ENCODE measurements around the gene NCAM1.

Gene NCAM1

GRCh38 chr11:113274713-113275582, 313.7 kb downstream of the NCAM1 start:
- Histone ChIP-seq H3K36me3 (ENCODE audit: control insufficient read depth, insufficient read depth, low read length) (no peaks in the 10 kb centered on the region), H3K27me3 (ENCODE audit: control insufficient read depth, insufficient read depth, low read length) (no peaks in the 10 kb centered on the region), H3K4me1 (ENCODE audit: control insufficient read depth, insufficient read depth, low read length) (no peaks in the 10 kb centered on the region), H3K4me3 (ENCODE audit: low read length) (no peak overlapping the region), H3K9ac (ENCODE audit: low read length) (no peak overlapping the region), H3K9me3 (ENCODE audit: control insufficient read depth, low read length) (no peaks in the 10 kb centered on the region)

- H3K9me3 ChIP-seq (ENCODE audit: control insufficient read depth, low read length) = no peaks in the 10 kb centered on the region
- no peaks in the 10 kb centered on the region for H3K27me3 ChIP-seq (ENCODE audit: control insufficient read depth, insufficient read depth, low read length)
- no peaks in the 10 kb centered on the region for H3K36me3 ChIP-seq (ENCODE audit: control insufficient read depth, insufficient read depth, low read length)
- H3K9ac ChIP-seq (ENCODE audit: low read length) = no peak overlapping the region
- H3K4me1 ChIP-seq (ENCODE audit: control insufficient read depth, insufficient read depth, low read length) = no peaks in the 10 kb centered on the region
- H3K4me3 ChIP-seq (ENCODE audit: low read length) = no peak overlapping the region
These were observed 314.4 kb downstream of the NCAM1 start for GRCh38 chr11:113275602-113276001.

DNA sequence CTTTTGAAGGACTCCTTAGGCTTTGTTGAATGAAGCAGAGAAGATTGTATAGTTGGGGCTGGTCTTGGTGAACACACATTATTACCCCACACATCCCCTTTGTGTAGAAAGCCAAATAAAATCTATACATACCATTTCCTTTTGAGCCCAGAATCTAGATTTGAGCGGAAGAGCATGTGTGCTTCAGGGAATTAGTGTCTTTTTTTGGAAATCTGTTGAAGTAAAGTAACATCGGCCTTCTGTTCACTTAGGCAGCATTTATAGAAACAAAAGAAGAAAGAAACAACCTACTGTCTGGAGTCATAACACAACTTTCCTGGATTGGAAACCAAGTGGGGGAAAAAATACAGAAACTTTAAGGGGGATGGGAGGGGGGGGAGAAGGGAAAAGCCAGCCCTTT, 315.2 kb downstream of the NCAM1 start:
- Histone ChIP-seq H3K4me1 (ENCODE audit: control insufficient read depth, insufficient read depth, low read length) (no peaks in the 10 kb centered on the region), H3K4me3 (ENCODE audit: low read length) (no peak overlapping the region), H3K36me3 (ENCODE audit: control insufficient read depth, insufficient read depth, low read length) (no peaks in the 10 kb centered on the region), H3K9me3 (ENCODE audit: control insufficient read depth, low read length) (no peaks in the 10 kb centered on the region), H3K9ac (ENCODE audit: low read length) (no peak overlapping the region), H3K27me3 (ENCODE audit: control insufficient read depth, insufficient read depth, low read length) (no peaks in the 10 kb centered on the region)

GRCh38 chr11:113277907-113278306, 316.7 kb downstream of the NCAM1 start:
- Histone ChIP-seq H3K9ac (ENCODE audit: low read length) (no peak overlapping the region), H3K4me3 (ENCODE audit: low read length) (no peak overlapping the region), H3K4me1 (ENCODE audit: control insufficient read depth, insufficient read depth, low read length) (no peaks in the 10 kb centered on the region), H3K27me3 (ENCODE audit: control insufficient read depth, insufficient read depth, low read length) (no peaks in the 10 kb centered on the region), H3K9me3 (ENCODE audit: control insufficient read depth, low read length) (no peaks in the 10 kb centered on the region), H3K36me3 (ENCODE audit: control insufficient read depth, insufficient read depth, low read length) (no peaks in the 10 kb centered on the region)

DNA sequence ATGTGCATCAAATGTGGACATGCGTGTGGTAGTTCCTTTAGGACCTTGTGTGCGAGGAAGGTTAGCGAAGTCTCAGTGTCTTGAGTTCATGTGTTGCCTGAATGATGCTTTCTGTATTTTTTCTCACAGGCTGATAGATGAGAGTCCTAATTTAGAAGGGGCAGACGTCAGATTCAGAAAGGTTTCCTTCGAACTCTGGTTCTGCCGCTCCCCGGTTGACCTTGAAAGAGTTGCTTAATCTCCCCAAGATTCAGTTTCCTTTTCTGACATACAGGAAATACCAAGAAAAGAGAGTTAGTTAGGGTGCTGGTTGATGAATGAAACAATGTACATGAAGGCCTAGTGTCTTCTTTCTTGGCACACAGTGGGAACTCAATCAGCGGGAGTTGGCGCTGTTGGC, 317.3 kb downstream of the NCAM1 start:
- Histone ChIP-seq H3K27me3 (ENCODE audit: control insufficient read depth, insufficient read depth, low read length) (no peaks in the 10 kb centered on the region), H3K4me3 (ENCODE audit: low read length) (no peak overlapping the region), H3K36me3 (ENCODE audit: control insufficient read depth, insufficient read depth, low read length) (no peaks in the 10 kb centered on the region), H3K4me1 (ENCODE audit: control insufficient read depth, insufficient read depth, low read length) (no peaks in the 10 kb centered on the region), H3K9ac (ENCODE audit: low read length) (no peak overlapping the region), H3K9me3 (ENCODE audit: control insufficient read depth, low read length) (no peaks in the 10 kb centered on the region)

DNA sequence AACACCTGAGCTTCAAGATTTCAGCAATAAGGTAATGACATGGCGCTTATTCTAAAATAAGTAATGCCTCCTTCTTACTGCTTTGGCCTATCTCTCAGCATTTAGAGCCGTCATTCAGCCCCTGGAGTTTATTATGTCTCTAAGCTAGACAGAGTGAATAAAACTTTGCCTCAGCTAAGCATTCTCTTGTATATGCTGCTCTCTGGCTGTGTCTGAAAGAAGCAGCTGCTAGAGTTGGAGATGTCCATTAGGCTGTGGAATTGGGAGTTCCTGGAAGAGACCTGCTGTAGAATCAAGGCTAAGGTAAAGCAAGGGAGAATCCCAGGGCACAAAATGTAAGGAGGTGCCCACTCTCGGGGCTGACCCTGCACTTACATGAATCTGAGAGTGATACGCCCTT, 317.7 kb downstream of the NCAM1 start:
- no peak overlapping the region for H3K4me3 ChIP-seq (ENCODE audit: low read length)
- H3K9ac ChIP-seq (ENCODE audit: low read length) = no peak overlapping the region
- H3K27me3 ChIP-seq (ENCODE audit: control insufficient read depth, insufficient read depth, low read length) = no peaks in the 10 kb centered on the region
- H3K4me1 ChIP-seq (ENCODE audit: control insufficient read depth, insufficient read depth, low read length) = no peaks in the 10 kb centered on the region
- H3K36me3 ChIP-seq (ENCODE audit: control insufficient read depth, insufficient read depth, low read length) = no peaks in the 10 kb centered on the region
- H3K9me3 ChIP-seq (ENCODE audit: control insufficient read depth, low read length) = no peaks in the 10 kb centered on the region

GRCh38 chr11:113279591-113279990, 318.4 kb downstream of the NCAM1 start:
- H3K9ac ChIP-seq (ENCODE audit: low read length) = no peak overlapping the region
- no peaks in the 10 kb centered on the region for H3K4me1 ChIP-seq (ENCODE audit: control insufficient read depth, insufficient read depth, low read length)
- no peak overlapping the region for H3K4me3 ChIP-seq (ENCODE audit: low read length)
- H3K9me3 ChIP-seq (ENCODE audit: control insufficient read depth, low read length) = no peaks in the 10 kb centered on the region
- no peaks in the 10 kb centered on the region for H3K27me3 ChIP-seq (ENCODE audit: control insufficient read depth, insufficient read depth, low read length)
- H3K36me3 ChIP-seq (ENCODE audit: control insufficient read depth, insufficient read depth, low read length) = no peaks in the 10 kb centered on the region

- Histone ChIP-seq H3K36me3 (ENCODE audit: control insufficient read depth, insufficient read depth, low read length) (no peaks in the 10 kb centered on the region), H3K4me1 (ENCODE audit: control insufficient read depth, insufficient read depth, low read length) (no peaks in the 10 kb centered on the region), H3K4me3 (ENCODE audit: low read length) (no peak overlapping the region), H3K9ac (ENCODE audit: low read length) (no peak overlapping the region), H3K9me3 (ENCODE audit: control insufficient read depth, low read length) (no peaks in the 10 kb centered on the region), H3K27me3 (ENCODE audit: control insufficient read depth, insufficient read depth, low read length) (no peaks in the 10 kb centered on the region)
These were observed 320.0 kb downstream of the NCAM1 start for GRCh38 chr11:113281052-113281725.

DNA sequence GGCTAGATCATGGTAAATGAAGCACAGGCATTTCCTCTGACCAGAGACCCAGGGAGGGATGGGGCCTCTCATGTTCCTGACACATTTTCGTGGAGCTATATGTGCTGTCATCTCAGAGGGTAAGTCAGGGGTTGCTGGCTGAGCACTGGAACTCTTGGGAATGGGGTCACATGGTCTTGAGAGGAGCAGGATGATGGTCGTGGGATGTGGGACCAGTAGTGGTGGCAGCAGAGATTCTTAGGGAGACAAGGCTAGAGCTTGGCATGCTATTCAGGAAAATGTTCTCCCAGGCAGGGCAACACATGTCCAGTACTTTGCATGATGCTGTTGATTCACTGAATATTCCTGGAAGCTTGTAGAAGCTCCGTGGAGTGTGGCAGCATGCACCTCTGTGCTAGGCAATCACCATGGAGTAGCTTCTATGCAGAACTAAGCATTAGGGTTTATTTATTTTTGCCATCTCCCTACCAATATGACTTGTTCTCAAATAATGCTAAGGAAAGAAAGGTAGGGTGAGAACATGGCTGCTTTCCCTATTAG, 321.7 kb downstream of the NCAM1 start:
- Histone ChIP-seq H3K4me1 (ENCODE audit: control insufficient read depth, insufficient read depth, low read length) (no peaks in the 10 kb centered on the region), H3K9ac (ENCODE audit: low read length) (no peak overlapping the region), H3K9me3 (ENCODE audit: control insufficient read depth, low read length) (no peaks in the 10 kb centered on the region), H3K4me3 (ENCODE audit: low read length) (no peak overlapping the region), H3K36me3 (ENCODE audit: control insufficient read depth, insufficient read depth, low read length) (no peaks in the 10 kb centered on the region), H3K27me3 (ENCODE audit: control insufficient read depth, insufficient read depth, low read length) (no peaks in the 10 kb centered on the region)

DNA sequence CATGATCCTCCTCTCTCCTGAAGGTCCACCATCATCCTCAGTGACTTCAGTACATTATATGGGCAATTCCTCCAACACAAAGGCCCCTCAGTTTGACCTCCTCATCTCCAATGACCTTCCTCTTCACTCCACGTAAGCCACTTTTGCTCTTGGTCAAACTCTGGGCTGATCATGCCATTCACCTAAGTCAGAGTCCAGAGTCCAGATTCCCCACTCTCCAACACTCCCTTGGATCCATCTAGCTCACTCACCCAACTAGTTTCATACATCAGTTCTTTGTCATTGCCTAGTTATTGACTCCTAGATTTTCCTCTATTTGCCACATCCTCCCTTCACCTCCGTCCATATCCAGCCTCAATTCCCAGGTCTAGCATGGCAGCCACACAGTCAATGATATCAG, 322.7 kb downstream of the NCAM1 start:
- Histone ChIP-seq H3K4me1 (ENCODE audit: control insufficient read depth, insufficient read depth, low read length) (no peaks in the 10 kb centered on the region), H3K36me3 (ENCODE audit: control insufficient read depth, insufficient read depth, low read length) (no peaks in the 10 kb centered on the region), H3K9ac (ENCODE audit: low read length) (no peak overlapping the region), H3K9me3 (ENCODE audit: control insufficient read depth, low read length) (no peaks in the 10 kb centered on the region), H3K4me3 (ENCODE audit: low read length) (no peak overlapping the region), H3K27me3 (ENCODE audit: control insufficient read depth, insufficient read depth, low read length) (no peaks in the 10 kb centered on the region)

DNA sequence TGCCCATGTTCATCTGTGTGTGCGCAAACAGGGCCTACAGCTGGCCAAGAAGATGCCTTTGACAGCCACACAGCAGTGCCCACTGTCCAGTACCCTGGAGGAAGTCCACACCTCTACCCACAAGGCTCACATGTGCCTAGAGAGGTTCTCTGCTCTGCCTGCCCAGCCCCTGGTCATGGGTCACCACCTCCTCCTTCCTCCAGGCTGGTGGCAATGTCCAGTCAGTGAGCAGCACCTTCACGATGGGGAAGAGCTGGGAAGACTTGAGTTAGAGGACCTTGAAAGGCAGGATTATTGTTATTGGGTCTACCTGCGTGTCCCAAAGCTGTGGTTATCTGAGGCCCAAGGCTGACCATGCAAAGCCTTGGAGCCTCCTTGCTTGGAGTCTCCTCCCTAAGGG, 324.8 kb downstream of the NCAM1 start:
- Histone ChIP-seq H3K9me3 (ENCODE audit: control insufficient read depth, low read length) (no peaks in the 10 kb centered on the region), H3K4me3 (ENCODE audit: low read length) (no peak overlapping the region)

More for the DNA sequence above, 324.8 kb downstream of the NCAM1 start:
- Histone ChIP-seq H3K27me3 (ENCODE audit: control insufficient read depth, insufficient read depth, low read length) (no peaks in the 10 kb centered on the region), H3K4me1 (ENCODE audit: control insufficient read depth, insufficient read depth, low read length) (no peaks in the 10 kb centered on the region), H3K9ac (ENCODE audit: low read length) (no peak overlapping the region), H3K36me3 (ENCODE audit: control insufficient read depth, insufficient read depth, low read length) (no peaks in the 10 kb centered on the region)

Data from mucosa of stomach (tissue), 1 donor.